Neutrophil (primary cell): Measurements from ENCODE around the gene CLBA1.

ENCODE experiments used
- H3K27ac ChIP-seq: fragments of 200-600 bp; sonication (generic); 2 replicates; pipeline ENCODE4 v1.5.1; 2016; ENCODE audit warnings: mild to moderate bottlenecking, moderate library complexity
- H3K27me3 ChIP-seq: fragments of 200-600 bp; sonication (generic); 2 replicates; pipeline ENCODE4 v1.6.0; 2016; ENCODE audit warnings: mild to moderate bottlenecking
- H3K36me3 ChIP-seq: fragments of 200-600 bp; sonication (generic); 2 replicates; pipeline ENCODE4 v1.5.1; 2017
- H3K4me1 ChIP-seq, 2 experiments: fragments of 200-600 bp in 1 of 2; sonication (generic) in 1 of 2; 1 replicate in 1 of 2; 2 replicates in 1 of 2; pipeline versions ENCODE4 v1.5.1 to v1.6.1; 2013 to 2016; ENCODE audit warnings: low read depth in 1 of 2, low read length in 1 of 2, mild to moderate bottlenecking in 1 of 2, moderate library complexity in 1 of 2; ENCODE audit not compliant: control insufficient read depth in 1 of 2, insufficient read depth in 1 of 2
- H3K4me3 ChIP-seq, 2 experiments: fragments of 200-600 bp in 1 of 2; sonication (generic) in 1 of 2; 1 replicate in 1 of 2; 2 replicates in 1 of 2; pipeline ENCODE4 v1.5.1; 2013 to 2016; ENCODE audit warnings: low read depth in 1 of 2, low read length in 1 of 2, mild to moderate bottlenecking in 1 of 2, moderate library complexity in 1 of 2
- H3K9me3 ChIP-seq: fragments of 200-600 bp; sonication (generic); 2 replicates; pipeline ENCODE4 v1.5.1; 2016
- TF ChIP-seq, protein P1 (sequence below): fragments of 200-600 bp; sonication (generic); IDR thresholded peaks from 2 replicates; pipeline ENCODE4 v1.5.1; 2016; ENCODE audit warnings: antibody characterized with exemption

Gene CLBA1

DNA sequence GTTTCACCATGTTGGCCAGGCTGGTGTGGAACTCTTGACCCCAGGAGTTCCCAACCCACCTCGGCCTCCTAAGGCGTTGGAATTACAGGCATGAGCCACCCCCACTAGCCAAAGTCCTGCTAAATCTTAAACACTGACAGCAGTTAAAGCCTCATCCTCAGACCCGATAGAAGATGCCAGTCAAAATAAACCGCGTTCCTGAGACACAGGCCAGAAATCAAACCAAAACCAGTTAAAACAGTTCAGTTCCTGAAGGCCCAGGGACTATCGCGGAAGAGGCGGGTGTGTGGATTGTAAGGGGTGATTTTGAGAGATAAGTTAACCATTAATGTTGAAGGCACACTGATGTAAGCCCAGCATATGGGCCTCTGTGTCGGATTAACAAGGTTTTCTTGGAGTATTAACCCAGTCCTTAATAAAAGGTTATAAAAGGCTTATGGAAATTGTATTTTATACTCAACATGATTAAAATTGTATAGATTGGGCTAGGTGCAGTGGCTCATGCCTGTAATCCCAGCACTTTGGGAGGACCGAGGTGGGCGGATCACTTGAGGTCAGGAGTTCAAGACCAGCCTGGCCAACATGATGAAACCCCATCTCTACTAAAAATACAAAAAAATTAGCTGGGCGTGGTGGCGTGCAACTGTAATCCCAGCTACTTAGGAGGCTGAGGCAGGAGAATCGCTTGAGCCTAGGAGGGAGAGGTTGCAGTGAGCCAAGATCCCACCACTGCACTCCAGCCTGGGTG lies 54.0 kb downstream of the CLBA1 start:
- no peak overlapping the region for H3K27ac ChIP-seq
- H3K27me3 ChIP-seq, result peaks cover 21% of the 10 kb centered on the region
- no peaks in the 10 kb centered on the region for H3K36me3 ChIP-seq
- TF ChIP-seq, protein P1, sequence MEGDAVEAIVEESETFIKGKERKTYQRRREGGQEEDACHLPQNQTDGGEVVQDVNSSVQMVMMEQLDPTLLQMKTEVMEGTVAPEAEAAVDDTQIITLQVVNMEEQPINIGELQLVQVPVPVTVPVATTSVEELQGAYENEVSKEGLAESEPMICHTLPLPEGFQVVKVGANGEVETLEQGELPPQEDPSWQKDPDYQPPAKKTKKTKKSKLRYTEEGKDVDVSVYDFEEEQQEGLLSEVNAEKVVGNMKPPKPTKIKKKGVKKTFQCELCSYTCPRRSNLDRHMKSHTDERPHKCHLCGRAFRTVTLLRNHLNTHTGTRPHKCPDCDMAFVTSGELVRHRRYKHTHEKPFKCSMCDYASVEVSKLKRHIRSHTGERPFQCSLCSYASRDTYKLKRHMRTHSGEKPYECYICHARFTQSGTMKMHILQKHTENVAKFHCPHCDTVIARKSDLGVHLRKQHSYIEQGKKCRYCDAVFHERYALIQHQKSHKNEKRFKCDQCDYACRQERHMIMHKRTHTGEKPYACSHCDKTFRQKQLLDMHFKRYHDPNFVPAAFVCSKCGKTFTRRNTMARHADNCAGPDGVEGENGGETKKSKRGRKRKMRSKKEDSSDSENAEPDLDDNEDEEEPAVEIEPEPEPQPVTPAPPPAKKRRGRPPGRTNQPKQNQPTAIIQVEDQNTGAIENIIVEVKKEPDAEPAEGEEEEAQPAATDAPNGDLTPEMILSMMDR, result no peak
- H3K4me3 ChIP-seq, result no peak overlapping the region
- no peaks in the 10 kb centered on the region for H3K9me3 ChIP-seq
- H3K4me1 ChIP-seq, result peaks cover 6 to 8% of the 10 kb centered on the region in 2 experiments

DNA sequence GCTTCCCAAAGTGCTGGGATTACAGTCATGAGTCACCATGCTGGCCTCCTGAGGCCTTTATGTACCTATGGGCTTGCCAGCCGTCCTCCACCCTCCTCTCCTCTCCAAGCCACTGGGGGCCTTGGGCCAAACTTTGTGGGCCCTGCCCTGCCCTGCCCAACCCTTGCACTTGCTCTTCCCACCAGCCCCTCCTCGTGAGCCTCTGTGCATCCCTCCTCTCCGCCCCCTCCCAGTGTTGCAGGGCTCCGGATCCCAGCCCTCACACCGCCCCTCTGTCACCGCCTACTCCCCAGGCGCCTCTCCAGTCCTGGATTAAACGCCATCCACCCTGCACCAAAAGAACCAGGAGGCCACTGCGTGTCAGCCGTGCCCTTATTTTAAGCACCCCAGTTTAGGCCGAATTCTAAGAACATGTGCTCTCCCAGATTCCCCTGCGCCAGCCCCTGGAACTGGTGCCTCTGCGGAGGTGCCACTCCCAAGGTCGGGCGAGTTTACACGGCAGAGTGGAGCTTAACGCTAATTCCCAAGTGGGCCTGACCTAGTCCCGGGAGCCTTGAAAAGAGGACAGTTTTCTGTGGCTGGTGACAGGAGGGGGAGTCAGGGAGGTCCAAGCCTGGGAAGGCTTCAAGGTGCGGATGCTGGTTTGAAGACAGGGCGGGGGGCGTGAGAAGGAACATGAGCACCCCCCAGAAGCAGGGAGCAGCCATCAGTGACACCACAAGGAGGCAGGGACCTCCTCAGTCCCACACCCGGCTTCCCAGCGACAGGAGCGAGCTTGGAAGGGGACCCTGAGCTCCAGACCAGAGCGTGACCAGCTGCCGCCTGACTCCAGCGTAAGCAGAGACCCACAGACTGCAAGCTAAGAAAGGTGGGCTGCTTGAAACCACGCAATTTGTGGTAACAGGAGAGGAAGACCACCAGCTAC lies 56.5 kb downstream of the CLBA1 start:
- Histone ChIP-seq H3K4me3 (no peak overlapping the region), H3K4me1 (peaks cover 17 to 18% of the 10 kb centered on the region in 2 experiments), H3K36me3 (peaks cover 5% of the 10 kb centered on the region), H3K9me3 (no peaks in the 10 kb centered on the region), H3K27ac (no peak overlapping the region), H3K27me3 (peaks cover 17% of the 10 kb centered on the region)
- TF ChIP-seq, protein P1, result no peak

DNA sequence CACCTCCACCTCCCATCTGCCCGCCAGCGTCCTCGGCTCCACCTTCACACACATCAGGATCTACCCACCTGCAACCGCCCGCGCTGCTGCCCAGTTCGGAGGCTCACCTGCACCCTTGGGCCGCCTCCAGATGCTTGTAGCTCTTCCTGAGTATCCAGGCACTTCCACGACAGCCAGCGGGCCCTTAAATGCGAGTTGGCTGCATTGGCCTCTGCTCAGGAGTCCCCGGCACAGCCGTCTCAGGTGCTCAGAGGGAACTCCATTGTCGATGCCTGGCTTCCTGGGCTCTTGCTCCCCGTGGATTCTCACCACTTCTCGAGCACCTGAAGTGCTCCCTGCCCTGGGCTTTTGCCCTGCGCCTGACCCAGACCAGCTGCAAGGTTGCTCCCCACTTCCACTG lies 57.2 kb downstream of the CLBA1 start:
- Histone ChIP-seq H3K36me3 (peaks cover 12% of the 10 kb centered on the region), H3K27ac (no peak overlapping the region), H3K4me1 (peaks cover 17 to 18% of the 10 kb centered on the region in 2 experiments), H3K4me3 (no peak overlapping the region), H3K9me3 (no peaks in the 10 kb centered on the region), H3K27me3 (peaks cover 13% of the 10 kb centered on the region)
- TF ChIP-seq, protein P1, result no peak

DNA sequence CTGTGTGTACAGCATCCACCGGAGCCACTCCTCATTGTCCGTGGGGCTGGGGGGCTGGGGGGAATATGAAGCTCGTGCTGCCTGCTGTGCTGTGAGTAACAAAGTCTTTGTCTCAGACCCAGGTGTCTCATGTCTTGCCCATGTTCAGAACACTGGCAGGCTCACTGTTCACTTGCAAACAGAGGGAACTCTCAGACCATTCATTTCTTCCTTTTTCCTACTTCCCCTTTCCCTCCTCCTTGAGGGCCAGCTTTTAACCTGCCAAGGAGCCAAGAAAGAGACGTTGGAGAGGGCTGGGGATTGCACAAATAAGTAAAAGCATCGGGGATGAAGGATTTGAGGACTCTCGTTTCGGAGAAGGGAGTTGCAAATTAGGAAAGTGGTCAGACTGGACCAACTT lies 58.1 kb downstream of the CLBA1 start:
- no peaks in the 10 kb centered on the region for H3K9me3 ChIP-seq
- TF ChIP-seq, protein P1, result no peak
- H3K27ac ChIP-seq, result no peak overlapping the region
- peaks cover 21% of the 10 kb centered on the region for H3K36me3 ChIP-seq
- peaks cover 17 to 18% of the 10 kb centered on the region in 2 experiments for H3K4me1 ChIP-seq
- peaks cover 7% of the 10 kb centered on the region for H3K27me3 ChIP-seq
- H3K4me3 ChIP-seq, result no peak overlapping the region
